ENCODE data around the gene SLC9A1. TPM values are rescaled to one million over a fixed set of nuclear protein-coding genes. Genes with fewer than 3 reads are reported as not detected.
A peak's percentile ranks its signal among the peaks of the same experiment; 100 is the strongest.

Gene SLC9A1
- total and polyA plus RNA-seq, 8 donors = 16.3 to 132 (median 27.9) TPM

DNA sequence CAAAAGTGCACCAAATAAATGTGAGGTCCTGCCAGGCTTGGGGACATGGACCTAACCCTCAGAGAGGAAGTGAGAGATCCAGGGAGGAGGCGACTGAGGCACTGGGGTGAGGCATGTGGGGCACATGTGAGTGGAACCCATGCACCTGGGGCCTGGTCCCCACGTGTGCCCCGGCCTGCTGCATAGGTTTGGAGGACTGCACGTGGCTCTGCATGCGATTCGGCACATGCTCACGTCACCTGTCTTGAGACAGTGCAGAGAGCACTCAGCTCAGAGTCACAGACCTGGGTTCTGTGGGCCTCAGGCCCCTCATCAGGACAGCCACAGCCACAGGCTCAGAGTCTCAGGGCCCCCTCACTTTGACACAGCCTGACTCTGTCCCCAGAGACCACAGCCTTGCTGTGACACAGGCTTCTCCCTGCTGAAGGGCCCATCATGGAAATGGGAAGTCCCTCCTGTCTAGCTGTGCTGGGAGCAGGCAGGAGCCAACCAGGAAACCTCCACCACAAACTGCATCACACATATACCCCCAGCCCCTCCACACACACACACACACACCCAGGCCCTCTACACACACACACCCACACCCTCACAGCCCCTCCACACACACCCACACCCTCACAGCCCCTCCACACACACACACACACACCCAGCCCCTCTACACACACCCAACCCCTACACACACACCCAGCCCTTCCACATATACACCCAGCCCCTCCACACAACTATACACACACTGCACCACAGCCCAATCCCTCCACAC, 48.2 kb downstream of the SLC9A1 start:
- TF ChIP-seq, protein P1, sequence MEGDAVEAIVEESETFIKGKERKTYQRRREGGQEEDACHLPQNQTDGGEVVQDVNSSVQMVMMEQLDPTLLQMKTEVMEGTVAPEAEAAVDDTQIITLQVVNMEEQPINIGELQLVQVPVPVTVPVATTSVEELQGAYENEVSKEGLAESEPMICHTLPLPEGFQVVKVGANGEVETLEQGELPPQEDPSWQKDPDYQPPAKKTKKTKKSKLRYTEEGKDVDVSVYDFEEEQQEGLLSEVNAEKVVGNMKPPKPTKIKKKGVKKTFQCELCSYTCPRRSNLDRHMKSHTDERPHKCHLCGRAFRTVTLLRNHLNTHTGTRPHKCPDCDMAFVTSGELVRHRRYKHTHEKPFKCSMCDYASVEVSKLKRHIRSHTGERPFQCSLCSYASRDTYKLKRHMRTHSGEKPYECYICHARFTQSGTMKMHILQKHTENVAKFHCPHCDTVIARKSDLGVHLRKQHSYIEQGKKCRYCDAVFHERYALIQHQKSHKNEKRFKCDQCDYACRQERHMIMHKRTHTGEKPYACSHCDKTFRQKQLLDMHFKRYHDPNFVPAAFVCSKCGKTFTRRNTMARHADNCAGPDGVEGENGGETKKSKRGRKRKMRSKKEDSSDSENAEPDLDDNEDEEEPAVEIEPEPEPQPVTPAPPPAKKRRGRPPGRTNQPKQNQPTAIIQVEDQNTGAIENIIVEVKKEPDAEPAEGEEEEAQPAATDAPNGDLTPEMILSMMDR (IDR thresholded peaks at IDR 0.05) = no peak
- no peak for TF ChIP-seq POLR2A (IDR thresholded peaks at IDR 0.05)
- no peak for TF ChIP-seq POLR2AphosphoS5 (IDR thresholded peaks at IDR 0.05)
- TF ChIP-seq EP300 (IDR thresholded peaks at IDR 0.05) = no peak
- no peak overlapping the region for H3K4me3 ChIP-seq
- no peak for DNase-seq
- WGBS, 5 donors = 72 to 85% (median 83%) methylated on average over 4 to 7 of the region's 7 CpGs
- peaks cover 3 to 36% (median 10%) of the 10 kb centered on the region in 4 donors for H3K4me1 ChIP-seq
- H3K27ac ChIP-seq = no peak overlapping the region
- no peaks in the 10 kb centered on the region for H3K9me3 ChIP-seq
- intact Hi-C loops (cut with DNase I; ENCODE audit: low total_unique reads) = loop anchor here (10.0 kb wide), 1 partner anchor 88 kb away; no protein-coding TSS in a partner anchor
- peaks cover 30 to 94% (median 56%) of the 10 kb centered on the region in 4 donors for H3K36me3 ChIP-seq
- H3K27me3 ChIP-seq = no peaks in the 10 kb centered on the region

DNA sequence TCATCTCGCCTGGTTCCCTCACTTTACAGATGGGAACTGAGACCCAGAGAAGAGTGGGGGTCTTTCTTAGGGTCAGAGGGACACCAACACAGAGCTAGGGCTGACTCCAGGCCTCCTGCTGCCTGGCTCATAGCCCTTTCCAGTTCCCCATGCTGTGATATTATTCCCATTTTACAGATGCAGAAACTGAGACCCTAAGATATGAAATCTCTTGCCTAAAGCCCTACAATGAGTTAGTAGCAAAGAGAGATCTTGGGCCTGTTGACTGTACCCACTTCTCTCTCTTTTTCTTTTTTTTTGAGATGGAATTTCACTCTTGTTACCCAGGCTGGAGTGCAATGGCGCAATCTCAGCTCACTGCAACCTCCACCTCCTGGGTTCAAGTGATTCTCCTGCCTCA, 49.9 kb downstream of the SLC9A1 start:
- no peaks in the 10 kb centered on the region for H3K9me3 ChIP-seq
- H3K4me3 ChIP-seq = no peak overlapping the region
- WGBS, 5 donors = 91 to 96% (median 93%) methylated on average over 2 of the region's 2 CpGs
- peaks cover 4 to 40% (median 14%) of the 10 kb centered on the region in 4 donors for H3K4me1 ChIP-seq
- H3K27me3 ChIP-seq = no peaks in the 10 kb centered on the region
- no peak overlapping the region for H3K27ac ChIP-seq
- peaks cover 37 to 94% (median 70%) of the 10 kb centered on the region in 4 donors for H3K36me3 ChIP-seq
- DNase-seq = no peak
- intact Hi-C loops (cut with DNase I; ENCODE audit: low total_unique reads) = loop anchor here (10.0 kb wide), 1 partner anchor 90 kb away; no protein-coding TSS in a partner anchor
- TF ChIP-seq, protein P1 (IDR thresholded peaks at IDR 0.05) = no peak
- no peak for TF ChIP-seq POLR2AphosphoS5 (IDR thresholded peaks at IDR 0.05)
- TF ChIP-seq POLR2A (IDR thresholded peaks at IDR 0.05) = no peak
- TF ChIP-seq EP300 (IDR thresholded peaks at IDR 0.05) = no peak

DNA sequence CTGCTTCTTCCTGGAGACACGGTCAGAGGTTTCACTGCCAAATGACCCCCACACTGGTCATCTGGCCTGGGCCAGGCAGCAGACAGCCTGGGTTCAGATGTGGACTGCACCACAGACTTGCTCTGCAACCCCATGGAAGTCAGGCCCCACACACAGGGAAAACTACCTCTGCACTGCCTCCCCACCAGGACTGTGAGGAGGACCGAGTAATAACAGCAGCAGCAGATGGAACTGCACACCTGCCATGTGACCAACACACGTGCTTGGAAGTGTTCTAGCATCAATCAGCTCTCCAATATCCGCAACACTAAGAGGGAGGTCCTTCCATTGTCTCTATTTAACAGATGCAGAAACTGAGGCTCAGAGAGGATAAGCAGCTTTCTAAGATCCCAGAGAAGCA, 51.4 kb downstream of the SLC9A1 start:
- H3K27ac ChIP-seq = peak overlapping the region in 1 of 5 donors; percentile 20
- 39 to 64% (median 42%) methylated on average over 4 of the region's 4 CpGs for WGBS, 5 donors
- intact Hi-C loops (cut with DNase I; ENCODE audit: low total_unique reads) = loop anchor here (5.0 to 10.0 kb wide), 2 partner anchors 91 to 179 kb away; no protein-coding TSS in a partner anchor
- no peak overlapping the region for H3K4me3 ChIP-seq
- H3K9me3 ChIP-seq = no peaks in the 10 kb centered on the region
- no peaks in the 10 kb centered on the region for H3K27me3 ChIP-seq
- peaks cover 19 to 55% (median 30%) of the 10 kb centered on the region in 4 donors for H3K4me1 ChIP-seq
- peaks cover 30 to 88% (median 66%) of the 10 kb centered on the region in 4 donors for H3K36me3 ChIP-seq
- TF ChIP-seq POLR2A (IDR thresholded peaks at IDR 0.05) (no peak), EP300 (IDR thresholded peaks at IDR 0.05) (no peak), POLR2AphosphoS5 (IDR thresholded peaks at IDR 0.05) (no peak)
- TF ChIP-seq, protein P1 (IDR thresholded peaks at IDR 0.05) = no peak
- DNase-seq = no peak

DNA sequence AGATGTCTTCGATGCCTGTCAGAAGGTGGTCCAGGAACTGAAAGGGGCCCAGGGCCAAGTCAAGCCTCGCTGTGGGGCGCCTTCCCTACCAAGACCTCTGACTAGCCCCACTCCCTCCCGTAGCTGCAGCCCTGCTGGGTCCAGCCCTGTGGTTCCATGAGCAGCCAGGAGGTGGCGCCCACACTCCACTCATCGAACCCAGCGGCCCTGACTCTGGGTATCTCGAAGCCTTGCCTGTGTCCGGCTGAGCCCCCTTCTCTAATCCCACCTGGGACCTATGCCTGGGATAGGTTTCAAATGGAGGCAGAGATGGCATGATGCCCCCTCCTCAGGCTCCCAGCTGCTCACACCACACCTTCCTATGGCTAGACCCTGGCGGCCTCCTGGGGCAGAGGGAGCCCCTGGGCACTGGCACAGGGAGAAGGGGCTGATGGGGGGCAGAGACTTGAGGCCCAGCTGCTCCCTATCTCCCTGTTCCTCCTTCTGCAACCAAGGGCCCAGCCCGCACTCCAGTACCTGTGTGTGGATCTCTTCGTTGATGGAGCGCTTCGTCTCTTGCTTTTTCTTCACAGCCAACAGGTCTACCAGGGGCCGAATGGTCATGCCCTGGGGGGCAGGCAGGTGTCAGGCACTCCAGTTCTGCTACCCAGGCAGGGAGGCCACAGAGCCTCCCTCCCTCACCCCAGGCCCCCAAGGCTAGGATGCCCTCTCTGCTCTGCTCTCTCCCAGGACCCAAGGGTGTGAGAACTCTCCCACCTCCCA, 52.0 kb downstream of the SLC9A1 start:
- peaks cover 30 to 86% (median 65%) of the 10 kb centered on the region in 4 donors for H3K36me3 ChIP-seq

More for the DNA sequence above, 52.0 kb downstream of the SLC9A1 start:
- H3K9me3 ChIP-seq = no peaks in the 10 kb centered on the region
- intact Hi-C loops (cut with DNase I; ENCODE audit: low total_unique reads) = loop anchor here (5.0 to 10.0 kb wide), 2 partner anchors 92 to 179 kb away; no protein-coding TSS in a partner anchor
- peak; percentile 84 to 90 for DNase-seq
- 41 to 82% (median 42%) methylated on average over 7 to 15 of the region's 15 CpGs for WGBS, 5 donors
- peaks cover 23 to 61% (median 36%) of the 10 kb centered on the region in 4 donors for H3K4me1 ChIP-seq
- no peak for TF ChIP-seq POLR2AphosphoS5 (IDR thresholded peaks at IDR 0.05)
- TF ChIP-seq, protein P1 (IDR thresholded peaks at IDR 0.05) = peak in 5 of 7 experiments; percentile 94 to 99 (median 96)
- H3K27ac ChIP-seq = peak overlapping the region in 1 of 5 donors; percentile 20
- no peak overlapping the region for H3K4me3 ChIP-seq
- H3K27me3 ChIP-seq = no peaks in the 10 kb centered on the region
